Measurements from ENCODE around the gene PRKAG2.
"Not testable (repeated sequence)": the region's sequence is repeated elsewhere in the genome, so short reads cannot be mapped to it uniquely, and the experiment has no call there.

Gene PRKAG2

DNA sequence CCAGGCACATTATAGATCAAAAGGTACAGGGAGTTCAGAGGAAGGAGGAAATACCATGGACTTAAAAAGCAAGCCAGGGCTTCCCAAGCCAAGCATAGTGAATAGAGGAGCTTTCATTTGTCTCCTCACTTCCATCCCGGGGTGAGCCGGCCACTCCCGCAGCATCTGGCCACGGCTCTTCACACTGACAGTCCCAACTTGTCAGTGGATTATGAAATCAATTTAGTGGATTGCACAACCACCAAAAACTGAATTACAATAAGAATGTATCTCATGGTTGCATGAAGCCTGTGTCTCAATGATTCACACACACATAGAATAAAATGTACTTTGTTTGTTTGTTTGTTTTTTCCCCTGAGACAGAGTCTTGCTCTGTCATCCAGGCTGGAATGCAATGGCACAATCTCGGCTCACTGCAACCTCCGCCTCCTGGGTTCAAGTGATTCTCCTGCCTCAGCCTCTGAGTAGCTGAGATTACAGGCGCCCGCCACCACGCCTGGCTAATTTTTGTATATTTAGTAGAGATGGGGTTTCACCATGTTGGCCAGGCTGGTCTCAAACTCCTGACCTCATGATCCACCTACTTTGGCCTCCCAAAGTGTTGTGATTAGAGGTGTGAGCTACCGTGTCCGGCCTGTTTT is 79.1 kb downstream of the PRKAG2 start:
- not testable (repeated sequence) for DNase-seq

DNA sequence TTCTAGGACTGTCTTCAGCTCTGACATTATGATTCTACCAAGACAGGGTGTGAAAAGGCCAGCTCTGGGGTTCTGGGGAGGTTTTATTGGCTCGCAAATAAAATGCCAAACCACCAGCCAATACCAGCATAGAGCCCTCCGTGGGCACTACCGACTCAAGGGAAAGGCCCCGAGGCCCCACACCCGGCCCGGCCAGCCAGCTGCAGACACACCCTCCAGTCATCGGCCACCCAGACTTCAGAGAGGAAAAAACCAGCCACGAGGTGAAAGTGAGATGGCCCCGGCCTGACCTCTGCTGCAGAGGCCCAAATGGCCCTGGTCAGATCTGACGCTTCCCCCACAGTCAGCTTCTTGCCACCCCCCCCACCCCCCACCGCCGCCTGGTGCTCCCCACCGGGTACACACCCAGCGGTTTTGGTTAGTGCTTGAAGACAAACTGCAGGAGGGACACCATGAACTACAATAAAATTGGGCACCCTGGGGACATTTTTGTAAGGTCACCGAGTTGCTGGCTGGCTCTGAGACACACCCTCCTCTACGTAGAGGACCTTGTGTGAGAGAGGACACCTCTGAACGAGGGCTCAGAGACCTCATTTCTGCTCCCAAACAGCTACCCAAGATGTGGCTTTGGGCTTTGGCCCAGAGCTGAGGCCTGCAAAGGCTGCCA is 79.9 kb downstream of the PRKAG2 start:
- DNase-seq = no peak

DNA sequence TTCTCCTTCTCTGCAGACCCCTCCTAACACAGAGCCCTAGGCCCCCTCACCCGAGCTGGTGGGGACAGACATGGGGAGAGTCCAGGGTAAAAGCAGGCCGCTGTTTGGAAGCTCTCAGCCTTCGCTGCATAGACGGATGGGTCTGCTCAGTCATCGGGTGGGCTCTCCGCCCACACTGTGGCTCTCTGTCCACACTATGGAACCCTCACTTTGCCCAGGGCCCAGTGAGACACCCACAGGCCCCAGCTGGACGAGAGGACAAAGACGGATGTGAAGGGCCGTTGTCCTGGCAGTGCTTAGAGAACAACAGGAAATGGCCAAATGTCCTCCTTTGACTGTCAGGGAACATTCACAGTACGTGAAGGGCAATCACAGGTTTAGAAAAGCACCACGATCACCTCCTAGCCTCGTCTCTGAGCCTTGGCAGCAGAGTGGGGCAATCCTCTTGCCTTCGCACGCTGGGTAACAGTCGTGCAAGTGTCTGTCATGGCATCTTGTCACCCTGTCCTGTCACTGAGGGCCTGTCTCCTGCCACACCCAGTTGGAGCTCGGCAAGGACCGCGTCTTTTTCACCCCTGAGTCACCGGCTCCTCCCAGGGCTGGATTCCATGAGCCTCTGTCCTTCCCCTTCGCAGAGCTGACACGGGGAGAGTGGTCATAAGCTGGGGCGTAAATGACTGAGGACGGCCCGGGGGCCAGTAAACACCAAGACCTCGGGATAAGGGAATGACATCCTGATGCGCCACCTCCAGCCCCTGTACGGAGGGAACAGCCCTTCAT is 80.6 kb downstream of the PRKAG2 start:
- no peak for DNase-seq

DNA sequence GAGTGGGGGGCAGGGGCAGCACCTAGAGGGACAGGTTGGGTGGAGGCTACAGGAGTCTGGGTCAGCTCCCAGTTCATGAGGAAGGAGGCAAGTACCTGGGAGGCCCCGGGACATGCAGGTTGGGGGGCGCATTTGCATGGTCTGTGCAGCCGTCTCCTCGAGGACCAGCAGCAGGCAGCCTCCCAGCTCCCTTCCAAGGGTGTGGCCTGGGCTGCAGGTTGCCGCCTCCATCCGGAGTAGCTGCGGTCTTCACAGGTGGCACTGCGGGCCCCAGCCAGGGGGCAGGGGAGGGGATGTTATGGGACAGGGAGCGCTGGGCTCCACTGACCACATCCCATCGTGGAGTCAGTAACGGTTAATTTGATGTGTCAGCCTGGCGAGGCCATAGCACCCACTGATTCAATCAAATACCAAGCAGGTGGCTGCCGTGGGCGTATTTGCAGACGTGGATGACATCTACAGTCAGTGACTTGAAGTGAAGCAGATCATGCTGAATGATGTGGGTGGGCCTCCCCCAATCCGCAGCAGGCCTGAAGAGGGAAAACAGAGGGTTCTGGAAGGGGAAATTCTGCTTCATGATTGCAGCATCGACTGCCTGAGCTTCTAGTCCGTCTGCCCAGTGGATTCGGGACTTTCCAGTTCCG is 81.6 kb downstream of the PRKAG2 start:
- no peak for DNase-seq

DNA sequence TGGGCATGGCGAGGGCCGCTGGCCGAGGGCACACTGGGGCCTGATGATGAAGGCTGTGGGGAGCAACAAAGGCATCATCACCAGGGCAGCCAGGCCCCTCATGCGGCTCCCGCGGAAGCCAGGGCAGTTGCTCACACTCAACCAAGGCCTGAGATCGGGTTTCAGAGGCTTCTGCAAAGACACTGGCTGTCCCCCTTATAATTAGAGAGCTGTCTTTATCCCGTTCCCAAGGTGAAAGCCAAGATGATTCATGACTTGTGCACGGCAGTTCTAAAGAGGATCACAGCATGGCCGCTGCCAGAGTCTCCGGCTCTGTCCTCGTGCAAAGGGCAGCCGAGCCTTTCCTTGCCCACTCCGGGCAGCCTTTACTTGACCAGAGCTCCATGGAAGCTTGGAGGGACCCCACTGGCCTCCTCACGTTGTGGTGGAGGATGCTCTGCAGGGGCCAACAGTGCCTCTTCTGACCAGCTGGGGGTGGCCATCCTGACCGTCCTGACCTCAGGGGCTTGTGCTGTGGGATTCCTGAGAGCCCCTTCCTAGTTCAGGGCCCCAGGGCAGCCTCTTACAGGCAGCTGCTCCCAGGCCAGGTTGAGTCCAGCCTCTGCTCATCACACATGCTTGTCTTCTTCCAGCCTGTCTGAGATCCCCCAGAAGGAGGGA is 82.3 kb downstream of the PRKAG2 start:
- no peak for DNase-seq

GRCh38 chr7:151793991-151794507 is 82.9 kb downstream of the PRKAG2 start:
- no peak for DNase-seq

- DNase-seq = no peak
Observed at GRCh38 chr7:151793531-151793951, 83.4 kb downstream of the PRKAG2 start.

DNA sequence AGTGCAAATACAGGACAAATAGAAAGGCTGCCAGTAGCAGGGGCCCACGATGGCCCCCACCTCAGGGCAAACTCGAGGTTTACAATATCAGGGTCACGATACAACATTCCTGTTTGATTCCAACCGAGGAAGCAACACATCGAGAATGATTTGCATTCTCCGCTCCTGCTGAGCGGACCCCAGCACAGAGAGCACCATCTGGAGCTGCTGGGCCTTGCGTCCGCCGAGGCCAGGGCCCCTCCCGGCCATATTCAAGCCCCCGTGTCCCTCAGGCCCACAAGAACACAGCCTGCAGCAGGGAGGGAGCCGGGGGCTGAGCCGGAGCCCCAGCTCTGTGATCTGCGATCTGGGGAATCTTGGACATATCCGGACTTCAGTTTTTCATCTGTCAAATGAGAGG is 84.3 kb downstream of the PRKAG2 start:
- DNase-seq = no peak

DNA sequence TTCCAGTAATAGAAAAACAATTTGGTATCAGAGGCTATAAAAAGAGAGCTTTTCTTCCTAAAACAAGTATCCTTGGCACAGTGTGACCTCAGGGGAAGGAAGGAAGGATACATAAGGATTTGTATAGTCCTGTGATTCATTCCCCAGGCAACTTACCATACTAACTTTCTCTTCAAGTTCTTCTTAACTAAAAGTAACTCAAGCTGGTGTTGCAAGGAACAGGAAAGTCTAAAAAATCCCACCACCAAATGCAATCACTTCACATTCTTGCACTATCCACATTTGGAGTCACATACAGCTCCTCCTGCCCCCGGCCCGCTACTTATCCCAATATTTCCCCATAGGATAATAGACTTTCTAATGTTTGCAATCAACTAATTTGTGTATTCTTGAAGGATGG is 84.8 kb downstream of the PRKAG2 start:
- no peak for DNase-seq

DNA sequence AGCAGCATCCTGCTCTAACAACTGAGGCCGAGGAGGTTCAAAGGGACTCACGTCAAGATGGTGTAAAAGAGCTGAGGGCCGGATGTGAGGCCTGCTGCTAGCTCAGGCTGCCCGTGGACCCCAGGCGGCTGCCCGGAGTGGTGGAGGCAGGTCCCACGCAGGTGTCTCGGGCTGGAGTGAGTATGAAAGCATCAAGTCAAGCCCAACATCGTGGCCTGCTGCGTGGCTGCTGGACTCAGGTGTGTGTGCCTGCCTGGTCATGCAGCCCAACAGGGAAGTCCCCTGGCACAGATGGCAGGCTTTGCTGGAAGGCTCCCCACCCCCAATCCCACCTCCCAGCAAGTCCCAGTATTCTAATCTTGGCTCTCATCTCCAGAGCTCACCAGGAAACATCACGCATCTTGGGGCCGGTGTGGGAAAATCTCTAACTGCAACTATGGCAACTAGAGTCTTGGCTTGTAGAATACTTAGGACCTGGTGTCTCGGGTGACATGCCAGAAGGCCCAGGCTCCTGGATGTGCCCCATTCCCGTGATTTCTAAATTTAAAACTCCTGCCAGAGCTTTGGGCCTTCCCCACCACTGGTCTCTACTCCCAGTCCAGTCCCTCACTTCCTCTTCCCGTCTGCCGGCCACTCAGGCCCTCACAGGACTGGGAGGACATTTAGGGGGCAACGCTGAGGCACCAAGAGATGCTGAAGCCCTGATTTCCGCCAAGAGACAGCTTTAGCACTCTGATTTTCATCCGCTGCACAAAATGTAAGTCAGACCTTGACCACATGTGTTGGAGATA is 85.9 kb downstream of the PRKAG2 start:
- no peak for DNase-seq

- no peak for DNase-seq
Observed at GRCh38 chr7:151790095-151790829, 86.7 kb downstream of the PRKAG2 start.

- no peak for DNase-seq
Observed at GRCh38 chr7:151789380-151789947, 87.5 kb downstream of the PRKAG2 start.

GRCh38 chr7:151787348-151787747 is 89.6 kb downstream of the PRKAG2 start:
- no peak for DNase-seq

DNA sequence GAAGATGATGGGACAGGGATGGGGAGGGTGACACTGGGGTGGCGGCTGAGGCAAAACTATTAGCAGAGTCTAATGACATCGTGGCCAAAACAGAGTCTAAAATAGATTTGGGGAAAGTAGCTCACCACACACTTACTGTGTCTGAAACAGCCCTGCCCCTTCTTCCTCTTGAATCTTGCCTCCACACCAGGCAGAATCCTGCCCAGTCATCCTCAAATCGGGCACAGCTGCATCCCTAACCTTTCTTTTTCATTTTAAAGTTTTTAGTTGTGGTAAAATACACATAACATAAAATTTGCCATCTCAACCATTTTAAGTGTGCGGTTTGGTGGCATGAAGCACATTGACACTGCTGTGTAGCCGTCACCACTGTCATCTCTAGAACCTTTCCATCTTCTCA is 90.0 kb downstream of the PRKAG2 start:
- no peak for DNase-seq

GRCh38 chr7:151786241-151786640 is 90.7 kb downstream of the PRKAG2 start:
- no peak for DNase-seq

GRCh38 chr7:151785681-151785965 is 91.3 kb downstream of the PRKAG2 start:
- DNase-seq = no peak

DNA sequence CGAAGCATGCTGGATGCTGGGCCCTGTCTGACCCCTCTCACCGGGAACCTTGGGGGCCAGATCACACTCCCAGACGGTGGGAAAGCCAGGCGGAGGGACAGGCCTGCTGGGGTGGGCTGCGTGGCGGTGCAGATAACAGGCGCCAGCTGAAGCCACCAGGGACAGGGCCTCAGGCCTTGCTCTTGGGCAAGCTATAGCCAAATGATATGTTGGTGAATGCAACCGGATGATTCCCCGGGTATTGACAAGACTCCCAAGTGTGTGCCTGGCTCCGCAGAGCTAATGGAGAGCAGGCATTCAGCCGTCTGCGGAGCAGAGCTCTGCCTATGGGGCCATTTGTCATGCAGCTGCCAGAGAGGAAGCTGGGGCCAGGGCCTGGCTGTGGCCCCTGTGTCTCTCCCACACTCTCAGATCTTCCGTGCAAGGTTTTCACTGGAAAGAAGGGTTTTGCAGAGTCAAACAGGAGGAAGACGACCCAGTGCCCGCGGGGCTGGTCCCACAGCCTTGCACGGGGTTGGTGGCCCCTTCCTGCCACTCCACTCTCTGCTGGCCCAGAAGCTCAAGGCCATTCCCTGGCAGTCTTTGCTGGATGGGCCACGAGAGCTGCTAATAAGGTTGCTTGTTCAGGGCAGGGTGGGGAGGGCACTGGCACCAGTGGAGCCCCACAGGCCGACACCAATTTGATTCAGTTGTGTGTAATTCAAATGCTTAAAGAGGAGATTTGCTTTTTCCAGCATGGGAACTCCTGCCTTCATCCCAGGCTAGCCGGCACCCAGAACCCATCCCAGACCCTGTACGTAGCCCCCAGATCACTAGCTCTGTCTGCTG is 91.8 kb downstream of the PRKAG2 start:
- DNase-seq = no peak

DNA sequence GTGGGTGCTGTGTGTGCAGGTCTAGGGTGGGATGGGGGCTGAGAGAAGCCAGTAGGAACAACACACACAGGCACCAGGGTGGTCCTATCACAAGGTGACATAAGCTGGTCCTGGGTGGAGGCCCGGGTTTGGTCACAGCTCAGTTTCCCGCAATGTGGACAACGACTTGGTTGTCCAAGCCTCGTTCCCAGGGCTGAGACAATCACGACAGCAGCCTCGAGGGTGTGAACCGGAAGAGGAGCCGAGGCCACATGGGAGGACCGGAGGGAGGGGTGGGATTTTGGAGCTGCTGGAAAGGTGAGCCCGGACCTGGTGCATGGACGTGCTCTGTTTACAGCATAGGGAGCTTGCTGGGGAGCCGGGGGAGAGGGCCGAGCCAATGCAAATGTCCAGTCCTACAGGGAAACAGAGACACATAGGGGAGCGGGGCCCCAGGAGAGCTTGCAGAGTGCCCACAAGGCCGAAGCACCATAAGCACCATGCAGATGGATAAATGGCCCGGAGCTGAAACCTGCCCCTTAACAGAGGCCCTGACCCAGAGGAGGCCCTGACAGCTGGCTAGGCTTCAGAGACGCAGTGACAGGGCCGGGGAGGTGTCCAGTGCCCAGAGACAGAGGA is 92.8 kb downstream of the PRKAG2 start:
- DNase-seq = no peak

GRCh38 chr7:151782598-151783448 is 94.1 kb downstream of the PRKAG2 start:
- DNase-seq = peak; percentile 28
